Retinal pigment epithelial cell (primary cell): ENCODE measurements around the gene DLG1.

ENCODE experiments used
- DNase-seq: peaks from one replicate; pipeline ENCODE4 v3.0.0-alpha.2; 2010; ENCODE audit warnings: low read depth
- H3K4me3 ChIP-seq: 2 replicates; pipeline ENCODE4 v1.5.1; 2011; ENCODE audit warnings: mild to moderate bottlenecking, low read length, control low read depth, moderate library complexity
- TF ChIP-seq, protein P1 (sequence below): conservative IDR thresholded peaks from 2 replicates; pipeline ENCODE4 v1.5.1; 2011; ENCODE audit warnings: low read depth, low read length, control low read depth, inconsistent platforms

DLG1 gene

DNA sequence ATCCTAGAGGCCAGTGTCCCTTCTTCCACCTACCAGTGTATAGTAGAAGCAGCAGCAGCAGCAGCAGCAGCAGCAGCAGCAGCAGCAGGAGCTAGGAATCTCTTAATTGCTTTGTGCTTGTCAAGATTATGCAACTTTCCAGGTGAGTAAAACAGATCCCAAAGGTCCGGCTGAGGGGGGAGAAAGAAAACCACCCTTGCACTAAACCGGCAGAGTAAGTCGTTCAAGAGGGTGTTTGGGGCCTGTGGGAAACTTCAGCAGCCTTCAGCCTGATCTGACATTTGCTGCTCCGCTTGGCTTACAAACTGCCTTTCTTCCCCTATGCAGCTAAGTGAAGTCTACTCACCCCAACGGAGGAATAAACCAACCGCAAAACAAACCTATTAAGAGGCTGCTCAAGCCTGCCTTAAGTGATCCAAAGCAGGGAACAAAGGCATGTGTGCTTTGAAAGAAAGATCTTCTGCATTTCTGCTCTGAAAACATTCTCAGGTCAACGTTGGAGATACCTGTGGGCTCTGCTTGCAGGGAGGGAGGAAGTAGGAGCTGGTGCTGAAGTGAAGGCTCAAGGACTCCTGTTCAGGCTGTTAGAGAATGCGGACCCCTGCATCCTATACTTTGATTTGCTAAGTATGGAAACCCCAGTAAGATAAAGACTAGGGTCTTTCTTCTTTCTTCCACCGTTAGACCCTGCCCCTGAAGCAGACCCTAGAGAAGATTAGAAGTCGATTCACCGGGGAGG lies 35.7 kb upstream of the DLG1 start:
- no peak overlapping the region for H3K4me3 ChIP-seq
- no peak for DNase-seq
- TF ChIP-seq, protein P1, sequence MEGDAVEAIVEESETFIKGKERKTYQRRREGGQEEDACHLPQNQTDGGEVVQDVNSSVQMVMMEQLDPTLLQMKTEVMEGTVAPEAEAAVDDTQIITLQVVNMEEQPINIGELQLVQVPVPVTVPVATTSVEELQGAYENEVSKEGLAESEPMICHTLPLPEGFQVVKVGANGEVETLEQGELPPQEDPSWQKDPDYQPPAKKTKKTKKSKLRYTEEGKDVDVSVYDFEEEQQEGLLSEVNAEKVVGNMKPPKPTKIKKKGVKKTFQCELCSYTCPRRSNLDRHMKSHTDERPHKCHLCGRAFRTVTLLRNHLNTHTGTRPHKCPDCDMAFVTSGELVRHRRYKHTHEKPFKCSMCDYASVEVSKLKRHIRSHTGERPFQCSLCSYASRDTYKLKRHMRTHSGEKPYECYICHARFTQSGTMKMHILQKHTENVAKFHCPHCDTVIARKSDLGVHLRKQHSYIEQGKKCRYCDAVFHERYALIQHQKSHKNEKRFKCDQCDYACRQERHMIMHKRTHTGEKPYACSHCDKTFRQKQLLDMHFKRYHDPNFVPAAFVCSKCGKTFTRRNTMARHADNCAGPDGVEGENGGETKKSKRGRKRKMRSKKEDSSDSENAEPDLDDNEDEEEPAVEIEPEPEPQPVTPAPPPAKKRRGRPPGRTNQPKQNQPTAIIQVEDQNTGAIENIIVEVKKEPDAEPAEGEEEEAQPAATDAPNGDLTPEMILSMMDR: no peak

DNA sequence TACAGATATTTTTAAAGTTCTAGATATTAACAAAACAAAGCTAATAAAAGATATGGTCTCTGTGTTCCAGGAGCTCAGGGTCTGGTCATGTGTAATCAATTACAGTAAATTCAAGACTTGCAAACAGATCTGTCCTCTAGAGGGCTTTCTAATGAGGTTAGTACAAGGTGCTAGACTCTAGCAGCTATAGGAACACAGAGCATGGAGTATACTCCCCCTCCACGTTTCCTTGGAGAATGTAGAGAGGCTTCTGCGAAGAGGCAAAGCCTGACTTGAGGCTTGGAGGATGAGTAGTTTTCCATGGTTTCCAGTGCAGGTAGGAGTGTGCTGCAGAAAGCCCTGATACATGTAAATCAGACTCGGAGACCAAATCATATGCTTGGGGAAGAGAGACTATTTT lies 32.7 kb upstream of the DLG1 start:
- no peak overlapping the region for H3K4me3 ChIP-seq
- TF ChIP-seq, protein P1: peak; percentile 48
- DNase-seq: no peak

DNA sequence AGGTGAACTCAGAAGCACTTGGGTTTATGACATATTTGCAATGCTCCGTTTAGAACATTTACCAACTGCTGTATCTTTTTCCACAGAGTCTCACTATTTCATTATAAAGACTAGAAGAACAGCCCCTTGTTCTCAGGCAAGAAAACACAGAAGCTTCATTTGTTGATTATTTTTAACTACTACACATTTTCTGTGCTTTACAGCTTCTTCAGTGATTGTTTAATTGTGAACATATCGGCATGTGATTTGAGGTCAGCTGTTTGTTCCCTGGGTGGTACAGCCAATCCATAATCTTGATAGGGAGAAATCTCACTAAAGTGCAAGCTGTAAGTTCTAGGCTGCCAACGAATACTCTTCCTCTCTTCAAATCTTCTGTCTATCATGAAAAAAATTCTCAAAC lies 31.0 kb upstream of the DLG1 start:
- TF ChIP-seq, protein P1: no peak
- H3K4me3 ChIP-seq: no peak overlapping the region
- no peak for DNase-seq

DNA sequence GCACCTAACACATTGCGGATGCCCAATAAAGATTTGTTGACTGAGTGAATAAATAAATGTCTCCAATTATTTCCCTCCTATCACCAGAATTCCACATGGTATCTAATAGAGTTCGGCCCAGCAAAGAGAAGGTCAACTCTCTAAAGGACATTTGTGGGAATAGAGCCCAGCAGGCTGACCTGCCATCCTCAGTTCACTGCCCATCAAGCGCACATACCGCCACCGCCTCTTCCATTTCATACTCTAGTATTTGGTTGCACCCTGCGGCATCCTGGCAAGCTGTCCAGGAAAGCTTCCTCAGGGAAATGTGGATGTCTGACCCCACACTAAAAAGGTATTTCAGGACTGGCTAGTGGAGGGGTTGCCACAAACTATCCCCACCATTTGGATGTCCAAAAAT lies 29.8 kb upstream of the DLG1 start:
- no peak overlapping the region for H3K4me3 ChIP-seq
- TF ChIP-seq, protein P1: no peak
- no peak for DNase-seq

DNA sequence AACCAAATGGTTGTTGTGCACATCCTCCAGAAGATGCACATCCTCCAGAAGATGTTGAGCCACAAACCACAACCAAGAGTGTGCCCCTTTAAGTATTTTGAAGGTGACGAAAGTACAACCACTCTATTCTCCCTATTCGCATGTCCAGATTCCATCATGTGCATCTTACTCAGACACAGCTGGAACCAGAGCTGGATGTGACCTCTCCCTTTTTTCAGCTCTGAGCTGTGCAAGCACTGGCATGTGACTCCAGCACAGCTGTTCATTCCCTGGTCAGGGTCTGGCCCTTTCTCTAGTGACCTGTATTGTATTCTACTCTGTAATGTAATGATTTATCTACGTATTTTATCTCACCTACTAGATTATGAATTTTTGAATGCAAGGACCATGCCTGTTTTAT lies 29.3 kb upstream of the DLG1 start:
- TF ChIP-seq, protein P1: no peak
- DNase-seq: no peak
- H3K4me3 ChIP-seq: no peak overlapping the region

DNA sequence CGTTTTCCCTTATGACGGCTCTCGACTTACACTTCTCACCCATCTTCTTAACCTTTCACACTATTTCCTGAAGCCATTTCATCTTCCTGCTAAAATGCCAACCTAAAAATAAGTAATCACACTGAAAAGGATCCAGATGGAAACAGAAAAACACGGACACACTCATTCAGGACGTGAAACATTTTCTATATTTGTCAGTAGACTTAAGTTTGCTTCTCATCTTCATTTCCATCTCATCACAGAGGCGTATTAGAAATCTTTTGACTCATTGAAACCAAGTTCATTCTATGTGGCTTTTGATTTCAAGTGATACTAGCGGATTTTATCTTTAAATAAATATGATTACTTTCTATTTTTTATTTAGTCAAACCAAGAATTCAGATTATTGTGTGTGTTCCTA lies 27.4 kb upstream of the DLG1 start:
- TF ChIP-seq, protein P1: no peak
- no peak for DNase-seq

DNA sequence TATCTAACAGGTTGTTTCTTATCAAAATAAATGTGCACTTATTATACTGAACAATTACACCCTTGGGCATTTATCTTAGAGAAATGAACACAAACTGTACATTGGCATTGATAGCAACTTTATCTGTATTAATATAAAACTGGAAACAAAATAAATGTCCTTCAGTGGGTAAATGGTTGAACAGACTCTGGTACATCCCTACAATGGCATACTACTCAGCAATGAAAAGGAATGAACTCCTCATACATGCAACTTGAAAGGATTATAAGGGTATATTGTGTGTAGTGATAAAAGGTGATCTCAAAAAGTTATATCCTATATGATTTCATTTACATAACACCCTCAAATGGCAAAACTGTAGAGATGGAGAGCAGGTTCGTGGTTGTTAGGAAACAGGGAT lies 23.7 kb upstream of the DLG1 start:
- no peak overlapping the region for H3K4me3 ChIP-seq
- TF ChIP-seq, protein P1: no peak
- no peak for DNase-seq

More for the DNA sequence above, 27.4 kb upstream of the DLG1 start:
- no peak overlapping the region for H3K4me3 ChIP-seq
